ENCODE results near the gene ADAMTSL3.
"Not testable (repeated sequence)": the region's sequence is repeated elsewhere in the genome, so short reads cannot be mapped to it uniquely, and the experiment has no call there.

Gene ADAMTSL3

DNA sequence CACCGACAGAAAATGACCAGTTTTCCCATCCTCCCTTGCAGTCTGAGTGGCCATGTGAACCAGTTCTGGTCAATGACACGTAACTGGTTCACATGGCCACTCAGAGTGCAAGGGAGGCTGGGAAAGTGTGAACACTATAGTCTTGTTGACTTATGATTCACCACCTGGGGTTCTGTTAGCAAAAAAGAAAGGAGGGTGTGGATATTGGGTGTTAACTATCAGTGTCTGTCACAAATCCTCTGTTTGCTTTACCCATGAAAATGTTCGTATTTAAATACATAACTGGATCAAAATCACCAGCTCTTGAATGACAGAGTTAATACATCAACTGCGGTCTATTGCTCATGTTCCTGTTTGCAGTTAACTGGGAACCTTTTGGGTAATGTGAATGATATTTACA lies 92.3 kb downstream of the ADAMTSL3 start:
- no peak for DNase-seq (ENCODE audit: low spot score)

DNA sequence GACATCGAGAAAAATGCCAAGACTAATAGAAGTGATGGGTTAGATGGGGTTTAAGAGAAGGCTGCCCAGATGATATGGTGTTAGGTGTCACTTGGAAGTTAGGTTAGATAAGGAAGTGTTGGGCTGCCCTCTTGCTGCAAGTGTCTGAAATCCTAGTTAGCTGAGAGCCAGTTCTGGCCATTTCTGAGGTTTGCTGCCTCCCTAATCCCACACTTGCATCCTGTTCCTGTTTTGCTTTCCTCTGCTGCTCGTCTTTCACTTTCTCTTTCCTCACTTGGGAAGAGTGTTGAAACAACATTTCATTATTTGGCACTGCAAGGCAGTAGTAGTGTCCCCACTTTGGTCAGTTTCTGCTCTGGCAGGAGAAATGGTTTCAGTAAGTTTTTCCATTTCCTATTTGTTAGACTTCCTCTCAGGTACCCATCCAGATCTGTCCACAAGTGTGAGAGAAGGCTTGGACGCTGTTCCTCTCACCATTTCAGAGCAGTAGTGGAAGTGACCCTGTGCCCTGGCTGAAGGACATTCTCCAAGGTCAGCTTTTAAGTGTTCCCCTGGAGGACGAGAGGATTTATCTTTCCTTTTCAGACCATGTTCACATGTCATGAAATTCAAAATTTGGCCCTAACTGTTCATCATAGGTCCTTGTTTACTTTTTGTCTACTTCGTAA lies 93.3 kb downstream of the ADAMTSL3 start:
- no peak for DNase-seq (ENCODE audit: low spot score)

DNA sequence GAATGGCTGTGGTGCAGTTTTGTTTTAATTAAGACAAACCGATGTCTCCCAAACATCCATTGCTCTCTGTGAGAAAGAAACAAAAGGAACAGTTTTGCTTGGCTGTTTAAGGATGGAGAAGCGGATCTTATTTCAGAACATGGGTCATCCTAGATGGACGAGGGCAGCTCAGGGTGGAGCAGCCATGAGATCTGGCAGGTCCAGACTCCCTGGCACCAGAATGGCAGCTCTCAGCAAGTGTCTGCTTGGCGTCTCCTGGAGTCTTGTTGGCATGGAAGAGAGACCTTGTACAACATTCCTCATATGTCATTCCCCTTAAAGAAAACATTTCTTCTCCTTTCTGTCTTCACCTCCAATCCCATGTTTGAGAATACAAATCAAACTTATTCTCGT lies 93.8 kb downstream of the ADAMTSL3 start:
- DNase-seq (ENCODE audit: low spot score): no peak

DNA sequence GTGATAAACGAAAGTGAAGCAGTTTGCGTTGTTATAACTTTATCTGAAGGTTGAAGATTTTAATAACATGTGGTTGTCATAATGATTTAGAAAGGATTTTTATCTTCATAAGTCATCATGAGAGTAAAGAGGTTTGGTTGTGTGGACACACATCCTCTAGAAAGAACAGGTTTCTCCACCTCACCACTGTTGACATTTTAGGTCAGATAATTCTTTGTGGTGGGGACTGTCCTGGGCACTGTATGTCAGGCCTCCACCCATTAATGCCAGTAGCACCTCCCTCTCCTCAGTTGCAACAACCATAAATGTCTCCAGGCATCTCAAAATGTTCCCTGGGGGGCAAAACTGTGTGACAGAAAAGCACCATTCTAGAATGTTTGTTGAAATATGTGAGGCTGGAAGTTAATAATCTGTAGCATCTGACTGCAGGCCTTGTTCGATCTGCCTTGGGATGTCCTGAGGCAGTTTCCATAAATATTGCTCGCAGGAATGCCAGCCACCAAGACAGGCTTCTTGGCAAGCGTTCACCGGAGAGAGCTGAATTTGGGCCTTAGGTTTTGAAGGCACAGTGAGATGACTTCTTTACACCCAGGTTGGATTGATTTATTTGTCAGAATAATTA lies 100.1 kb downstream of the ADAMTSL3 start:
- no peak for DNase-seq (ENCODE audit: low spot score)

DNA sequence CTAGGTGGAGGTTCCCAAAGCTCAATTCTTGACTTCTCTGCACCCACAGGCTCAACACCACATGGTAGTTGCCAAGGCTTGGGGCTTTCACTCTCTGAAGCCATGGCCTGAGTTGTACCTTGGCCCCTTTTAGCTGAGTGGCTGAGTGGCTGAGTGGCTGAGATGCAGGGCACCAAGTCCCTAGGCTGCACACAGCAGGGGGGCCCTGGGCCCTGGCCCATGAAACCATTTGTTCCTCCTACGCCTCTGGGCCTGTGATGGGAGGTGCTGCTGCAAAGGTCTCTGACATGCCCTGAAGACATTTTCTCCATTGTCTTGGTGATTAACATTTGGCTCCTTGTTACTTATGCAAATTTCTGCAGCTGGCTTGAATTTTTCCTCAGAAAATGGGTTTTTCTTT lies 103.4 kb downstream of the ADAMTSL3 start:
- not testable (repeated sequence) for DNase-seq (ENCODE audit: low spot score)

DNA sequence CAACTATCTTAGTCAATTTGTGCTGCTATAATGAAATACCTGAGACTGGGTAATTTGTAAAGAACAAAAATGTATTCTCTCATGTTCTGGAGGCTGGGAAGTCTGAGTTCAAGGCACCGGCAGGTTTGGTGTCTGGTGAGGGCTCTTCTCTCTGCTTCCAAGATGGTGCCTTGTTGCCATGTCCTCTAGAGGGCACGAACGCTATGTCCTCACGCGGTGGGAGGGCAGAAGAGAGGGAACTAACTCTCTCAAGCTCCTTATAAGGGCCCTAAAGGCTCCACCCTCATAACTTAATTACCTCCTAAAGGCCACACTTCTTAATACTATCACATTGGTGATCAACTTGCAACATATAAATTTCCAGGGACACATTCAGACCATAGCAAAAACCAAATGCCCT lies 108.4 kb downstream of the ADAMTSL3 start:
- DNase-seq (ENCODE audit: low spot score): no peak

DNA sequence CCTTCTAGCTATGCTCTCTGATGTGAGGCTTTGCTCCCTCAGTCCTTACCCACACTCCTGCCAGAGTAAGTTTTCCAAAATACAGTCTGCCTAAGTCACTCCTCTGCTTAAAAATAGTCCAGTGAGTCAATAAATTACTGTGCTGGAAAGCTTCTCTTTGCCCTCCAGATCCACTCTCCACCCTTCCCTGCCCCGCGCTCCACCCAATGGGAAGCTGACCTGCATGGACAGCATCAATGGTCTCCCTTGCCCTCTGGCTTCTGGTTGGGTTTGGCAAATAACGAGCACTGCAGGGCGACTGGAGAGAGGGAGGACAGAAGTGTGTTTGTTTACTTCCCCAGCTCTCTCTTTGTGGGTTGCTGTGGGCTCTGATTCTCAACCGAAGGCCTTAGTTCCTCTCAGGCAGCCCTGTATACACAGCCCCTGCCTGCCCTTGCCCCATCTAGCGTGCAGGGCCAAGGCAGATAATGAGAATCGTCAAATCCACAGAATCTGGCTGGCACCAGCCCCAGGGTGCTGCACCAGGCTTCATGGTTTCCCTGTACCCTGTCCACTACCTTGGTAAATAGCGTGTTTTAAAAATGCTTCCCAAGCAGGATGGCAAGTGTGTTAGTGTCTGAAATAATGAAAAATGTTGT lies 110.4 kb downstream of the ADAMTSL3 start:
- DNase-seq (ENCODE audit: low spot score): no peak

DNA sequence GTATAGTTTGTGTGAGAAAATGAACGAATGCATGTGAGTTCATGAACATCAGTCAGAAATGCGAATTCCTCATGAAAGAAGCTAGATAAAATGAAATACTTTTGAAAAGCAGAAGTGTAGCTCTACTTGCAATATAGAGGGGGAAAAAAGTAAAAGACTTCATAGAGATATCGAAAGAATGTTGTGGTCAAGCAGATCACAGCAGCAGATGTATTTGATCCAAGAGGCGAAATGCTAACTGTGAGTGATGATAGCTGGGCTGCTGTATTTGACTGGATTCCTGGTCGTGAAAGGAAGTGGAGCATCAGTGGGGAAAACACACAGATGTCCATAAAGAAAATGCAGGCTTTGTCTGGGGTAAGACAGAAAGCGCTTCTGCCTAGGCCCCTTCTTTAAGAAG lies 112.4 kb downstream of the ADAMTSL3 start:
- DNase-seq (ENCODE audit: low spot score): no peak

DNA sequence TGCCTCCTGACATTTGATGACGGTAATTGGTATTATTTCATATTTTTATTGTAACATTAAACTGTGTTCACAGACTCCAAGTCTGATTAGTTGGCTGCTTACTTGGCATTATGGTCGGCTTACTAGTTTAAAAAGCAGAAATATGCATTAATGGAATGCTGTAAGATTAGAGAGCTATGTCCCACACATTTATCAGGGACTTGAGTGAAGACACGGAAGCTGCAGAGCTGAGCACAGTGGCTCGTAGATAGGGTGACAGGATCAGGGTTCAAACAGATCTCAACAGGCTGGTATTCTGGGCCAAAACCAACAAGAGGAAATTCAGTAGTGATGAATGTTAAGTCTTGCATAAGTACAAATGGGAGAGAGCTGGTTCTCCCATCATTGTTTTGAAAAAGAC lies 113.8 kb downstream of the ADAMTSL3 start:
- no peak for DNase-seq (ENCODE audit: low spot score)

DNA sequence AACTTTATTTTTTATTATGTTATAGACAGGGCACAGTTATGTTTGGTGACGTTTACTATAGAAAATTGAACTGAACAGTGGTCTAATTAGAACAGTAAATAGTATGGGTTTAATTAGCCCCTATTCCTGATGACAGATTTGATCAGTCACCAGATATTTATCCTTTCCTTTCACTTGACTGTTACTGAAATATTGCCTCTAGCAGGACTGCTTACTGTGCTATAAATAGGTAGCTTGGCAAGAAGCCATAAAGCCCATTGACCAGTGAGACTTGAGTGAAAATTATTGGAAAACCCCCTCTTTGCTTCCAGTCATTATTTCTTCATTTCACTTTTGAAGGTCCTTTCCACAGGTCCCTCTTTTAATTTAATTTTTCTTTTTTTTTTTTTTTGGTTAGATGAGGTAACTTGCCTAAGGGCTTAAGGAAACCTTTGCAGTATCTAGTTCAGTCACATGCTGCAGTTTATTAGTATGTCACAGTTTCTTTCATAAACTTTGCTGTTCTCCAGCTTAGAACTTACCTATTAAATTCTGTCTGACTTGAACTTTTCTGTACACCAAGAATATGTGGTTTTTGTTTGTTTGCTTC lies 115.6 kb downstream of the ADAMTSL3 start:
- no peak for DNase-seq (ENCODE audit: low spot score)

DNA sequence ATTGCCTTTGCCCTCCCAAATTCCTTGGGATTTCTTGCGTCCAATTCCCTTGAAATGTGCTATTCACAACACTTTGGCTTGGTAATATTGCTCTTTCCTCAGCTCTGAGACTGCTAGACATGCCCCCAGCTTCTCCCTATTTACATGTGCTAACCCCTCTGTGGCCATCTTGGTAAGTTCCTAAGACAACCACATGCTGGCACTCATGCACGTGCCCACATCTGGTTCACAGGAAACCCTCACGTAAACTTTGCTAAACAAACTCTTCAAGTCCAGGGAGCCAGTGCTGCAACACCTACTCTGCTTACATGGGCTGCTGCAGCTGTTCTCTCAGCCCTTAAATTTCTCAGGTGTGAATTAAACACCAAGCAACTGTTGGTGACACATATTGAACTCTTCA lies 121.8 kb downstream of the ADAMTSL3 start:
- no peak for DNase-seq (ENCODE audit: low spot score)

DNA sequence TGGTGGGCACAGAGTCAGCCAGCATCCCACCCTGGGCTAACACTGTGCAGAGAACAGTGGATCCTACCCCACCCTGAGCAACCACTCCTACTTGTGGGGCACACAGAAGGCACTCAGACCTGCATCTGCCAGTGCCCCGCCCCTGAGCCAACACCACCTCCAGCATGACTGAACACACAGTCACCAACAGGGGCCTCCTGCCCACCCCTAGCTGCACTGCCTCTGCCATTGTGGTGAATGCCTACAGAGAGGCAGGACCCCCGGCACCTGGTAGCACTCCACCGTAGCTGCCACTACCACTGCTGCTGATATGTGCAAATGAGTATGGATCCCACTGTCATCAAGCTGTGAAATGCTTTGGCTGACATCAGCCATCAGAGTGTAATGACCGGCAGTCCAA lies 123.1 kb downstream of the ADAMTSL3 start:
- DNase-seq (ENCODE audit: low spot score): no peak

DNA sequence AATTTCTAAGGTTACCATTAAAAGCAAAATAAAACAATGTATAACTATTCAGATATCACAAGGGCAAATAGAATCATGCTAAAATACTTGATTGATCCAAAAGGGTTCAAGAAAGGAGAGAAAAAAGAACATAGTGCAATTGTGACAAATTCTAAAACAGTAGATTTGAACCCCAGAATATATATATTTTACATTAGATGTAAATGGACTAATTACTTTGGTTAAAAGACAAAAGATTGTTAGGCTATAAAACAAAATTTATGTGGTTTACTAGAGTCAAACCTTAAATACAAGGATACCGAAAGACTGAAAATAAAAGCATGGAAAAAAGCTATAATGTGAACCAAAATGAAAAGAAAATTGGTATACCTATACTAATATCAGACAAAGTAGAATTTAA lies 129.3 kb downstream of the ADAMTSL3 start:
- no peak for DNase-seq (ENCODE audit: low spot score)

DNA sequence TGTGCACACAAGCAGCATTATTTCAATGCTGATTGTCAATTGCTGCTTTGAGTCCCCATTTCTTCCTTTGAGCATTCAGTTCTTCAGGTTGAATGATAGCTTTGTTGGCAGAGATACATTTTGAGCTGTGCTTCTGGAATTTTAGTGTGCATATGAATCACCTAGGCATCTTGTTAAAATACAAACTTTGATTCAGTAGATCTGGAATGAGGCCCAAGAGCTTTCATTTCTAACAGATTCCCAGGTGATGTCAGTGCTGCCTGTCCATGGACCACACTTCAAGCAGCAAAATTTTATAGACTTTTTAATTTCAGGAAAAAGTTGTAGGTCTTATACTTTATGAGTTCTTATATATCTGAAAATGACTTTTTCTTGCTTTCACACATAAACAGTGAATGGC lies 131.1 kb downstream of the ADAMTSL3 start:
- no peak for DNase-seq (ENCODE audit: low spot score)

DNA sequence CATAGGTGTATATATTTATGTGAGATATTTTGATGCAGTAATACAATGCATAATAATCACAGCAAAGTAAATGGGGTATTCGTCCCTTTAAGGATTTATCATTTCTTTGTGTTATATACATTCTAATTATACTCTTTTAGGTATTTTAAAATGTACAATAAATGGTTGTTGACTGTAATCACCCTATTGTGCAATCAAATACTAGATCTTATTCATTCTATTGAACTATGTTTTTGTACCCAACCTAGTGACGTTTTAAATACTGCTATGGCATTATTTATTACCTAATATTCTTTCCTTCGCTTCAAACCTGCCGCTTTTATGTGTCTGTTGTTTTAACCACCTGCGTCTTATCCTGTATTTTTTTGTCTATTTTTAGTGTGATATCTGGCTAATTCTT lies 132.4 kb downstream of the ADAMTSL3 start:
- no peak for DNase-seq (ENCODE audit: low spot score)

DNA sequence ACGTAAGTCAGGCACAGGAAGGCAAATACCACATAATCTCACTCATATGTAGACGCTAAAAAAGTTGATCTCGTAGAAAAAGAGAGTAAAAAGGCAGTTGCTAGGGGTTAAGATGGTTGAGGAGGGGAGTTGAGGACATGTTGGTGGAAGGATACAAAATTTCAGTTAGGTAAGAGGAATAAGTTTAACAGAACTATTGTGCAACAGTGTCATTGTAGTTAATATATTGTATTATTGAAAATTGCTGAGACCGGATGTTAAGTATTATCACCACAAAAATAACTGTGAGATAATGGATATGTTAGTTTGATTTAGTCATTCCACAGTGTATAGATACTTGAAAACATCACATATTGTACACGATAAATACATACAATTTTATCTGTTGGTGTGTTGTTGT lies 139.1 kb downstream of the ADAMTSL3 start:
- DNase-seq (ENCODE audit: low spot score): no peak

DNA sequence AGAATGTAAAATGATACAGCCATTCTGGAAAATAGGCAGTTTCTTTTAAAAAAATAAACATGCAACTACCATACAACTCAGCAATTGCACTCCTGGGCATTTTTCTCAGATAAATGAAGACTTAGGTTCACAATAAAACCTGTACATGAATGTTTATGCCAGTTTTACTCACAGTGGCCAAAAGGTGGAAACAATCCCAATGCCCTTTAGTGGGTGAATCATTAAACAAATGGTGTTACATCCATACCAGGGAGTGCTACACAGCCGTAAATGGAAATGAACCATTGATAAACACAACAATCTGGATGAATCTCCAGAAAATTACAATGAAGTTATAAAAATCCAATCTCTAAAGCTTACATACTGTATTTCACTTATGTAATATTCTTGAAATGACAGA lies 140.3 kb downstream of the ADAMTSL3 start:
- DNase-seq (ENCODE audit: low spot score): no peak

DNA sequence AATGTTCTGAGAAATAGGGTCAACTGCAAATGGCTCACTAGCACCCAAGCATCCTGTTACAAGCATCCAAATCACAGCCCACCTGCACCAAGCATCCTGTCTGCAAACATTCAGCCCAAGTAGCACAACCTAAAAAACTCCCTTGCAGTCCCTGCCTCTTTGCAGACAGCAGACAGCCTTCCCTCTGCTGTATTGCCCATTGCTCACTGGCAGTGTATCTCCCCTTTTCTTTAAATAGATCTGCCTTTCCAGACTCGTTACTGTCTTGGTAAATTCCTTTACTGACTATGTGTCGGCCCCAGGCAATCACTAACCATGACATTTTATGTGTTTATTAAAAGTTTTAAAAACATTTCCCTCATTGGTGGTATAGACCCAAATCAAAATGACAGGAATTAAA lies 155.4 kb downstream of the ADAMTSL3 start:
- no peak for DNase-seq (ENCODE audit: low spot score)

DNA sequence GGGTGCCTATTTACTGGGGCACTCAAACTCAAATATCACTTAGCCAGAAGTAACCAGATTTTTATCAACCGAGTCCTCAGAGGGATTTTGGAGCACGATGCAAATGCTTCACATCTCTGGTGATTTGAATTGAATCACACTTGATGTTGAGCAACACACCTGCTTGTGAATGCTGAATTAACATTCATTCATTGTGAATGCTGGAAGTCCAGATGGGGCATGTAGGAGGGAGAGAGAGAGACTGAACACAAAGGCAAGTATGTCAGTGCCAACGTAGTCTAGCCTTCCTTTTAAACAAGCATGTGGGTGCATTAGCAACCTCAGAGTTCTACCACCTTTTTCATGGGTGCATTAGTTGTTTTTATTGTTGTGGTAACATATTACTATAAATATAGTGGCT lies 156.2 kb downstream of the ADAMTSL3 start:
- DNase-seq (ENCODE audit: low spot score): no peak

DNA sequence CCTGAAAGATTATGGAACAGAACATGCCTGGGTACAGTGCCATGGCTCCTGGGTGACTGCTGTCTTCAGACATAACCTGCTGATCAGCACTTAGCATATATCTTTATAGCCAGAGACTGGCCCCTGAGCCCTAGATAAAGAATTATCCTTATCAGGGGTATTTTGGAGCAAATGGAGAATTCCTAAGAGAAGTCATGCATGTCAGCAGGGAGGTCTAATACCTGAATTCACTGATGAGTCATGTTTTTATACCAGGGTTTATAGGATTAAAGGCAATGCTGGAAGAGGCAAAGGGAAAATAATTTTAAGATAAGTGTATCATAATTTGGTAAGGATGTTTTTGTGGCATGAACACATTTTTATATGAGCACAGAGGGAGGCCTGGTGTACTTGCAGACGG lies 159.8 kb downstream of the ADAMTSL3 start:
- DNase-seq (ENCODE audit: low spot score): no peak

DNA sequence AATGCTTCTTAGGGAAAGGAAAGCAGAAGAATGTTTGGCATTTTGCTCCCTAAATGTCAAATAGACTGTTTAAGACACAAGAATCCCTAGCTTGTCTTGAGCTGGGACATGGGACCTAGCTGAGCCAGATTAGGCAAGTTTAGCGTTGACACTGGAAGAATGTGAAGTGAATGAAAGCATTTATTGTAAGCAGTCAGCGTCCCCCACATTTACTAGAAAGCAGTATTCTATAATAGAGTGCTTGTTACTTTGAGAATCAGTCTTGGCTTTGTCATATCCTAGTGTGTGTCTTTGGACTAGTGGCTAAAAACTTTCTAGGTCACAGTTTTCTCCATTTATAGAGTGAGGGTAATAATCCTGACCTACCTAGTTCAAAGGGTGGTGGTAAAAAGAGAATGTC lies 161.6 kb downstream of the ADAMTSL3 start:
- DNase-seq (ENCODE audit: low spot score): no peak

DNA sequence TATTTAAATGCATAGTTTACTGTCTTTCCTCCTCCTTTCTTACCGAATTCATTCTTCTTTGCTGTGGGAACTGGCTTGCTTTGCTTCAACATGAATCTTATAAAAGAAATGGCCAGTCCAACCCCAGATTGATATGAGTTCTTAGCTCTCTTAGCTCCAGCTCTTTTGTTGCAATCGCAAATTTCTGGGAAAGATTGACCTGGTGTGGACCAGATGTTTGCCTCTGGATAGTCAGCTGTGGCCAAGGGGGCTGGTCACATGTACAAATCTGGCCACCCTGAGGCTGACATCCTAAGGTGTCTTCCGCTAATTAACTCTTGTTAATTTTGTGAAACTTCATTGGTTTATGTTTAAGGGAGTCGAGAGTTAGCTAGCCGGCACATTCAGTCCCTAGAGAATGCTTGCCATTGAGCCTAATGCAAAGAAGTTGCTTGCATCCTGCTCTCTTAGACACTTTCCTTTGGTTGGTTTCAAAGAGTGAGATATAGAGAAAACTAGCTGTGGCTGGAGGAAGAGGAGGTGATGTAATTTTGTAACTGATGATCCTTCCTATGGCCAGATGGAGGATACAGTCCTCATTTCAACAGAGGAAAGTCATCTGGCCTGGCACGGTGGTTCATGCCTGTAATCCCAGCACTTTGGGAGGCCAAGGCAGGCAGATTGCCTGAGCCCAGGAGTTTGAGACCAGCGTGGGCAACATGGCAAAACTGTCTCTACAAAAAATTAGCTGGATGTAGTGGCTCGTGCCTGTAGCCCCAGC lies 162.4 kb downstream of the ADAMTSL3 start:
- no peak for DNase-seq (ENCODE audit: low spot score)

DNA sequence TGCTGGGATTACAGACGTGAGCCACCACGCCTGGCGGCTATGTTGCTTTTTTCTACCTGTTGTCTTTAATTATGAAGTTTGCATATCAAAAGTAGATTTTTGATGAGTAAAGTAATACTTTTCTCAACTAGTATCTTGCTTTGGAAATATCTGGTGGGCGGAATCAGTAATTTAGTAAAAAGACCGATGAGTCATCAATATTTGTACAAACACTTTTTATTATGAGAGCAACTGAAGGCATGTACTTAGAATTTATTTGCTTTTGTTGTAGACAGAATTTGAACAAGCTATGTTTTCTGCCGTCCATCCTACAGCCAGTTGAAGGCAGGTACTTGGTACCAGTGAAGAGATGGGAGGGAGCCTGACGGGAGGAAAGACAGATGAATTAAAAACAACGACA lies 164.7 kb downstream of the ADAMTSL3 start:
- no peak for DNase-seq (ENCODE audit: low spot score)

All from HuH-7 (cell line).